ENCODE results near the gene INPP5D.

- TF ChIP-seq CTCF (IDR thresholded peaks at IDR 0.05) (no peak), POLR2A (IDR thresholded peaks at IDR 0.05) (no peak)
Measured at GRCh38 chr2:233210843-233211547, 150.9 kb downstream of the INPP5D start.

Measured in testis (tissue), 2 donors.